Stimulated activated CD8-positive, alpha-beta memory T cell treated with anti-CD3 and anti-CD28 coated beads, Interleukin-7, amount 100 ng/mL, for 24 hours (primary cell): ENCODE data around the gene PLSCR1.
"Not testable (repeated sequence)": the region's sequence is repeated elsewhere in the genome, so short reads cannot be mapped to it uniquely, and the experiment has no call there.

ENCODE experiments used
- DNase-seq: peaks from one replicate; pipeline ENCODE4 v3.0.0-alpha.2; 2020; ENCODE audit warnings: low read depth

The PLSCR1 gene

DNA sequence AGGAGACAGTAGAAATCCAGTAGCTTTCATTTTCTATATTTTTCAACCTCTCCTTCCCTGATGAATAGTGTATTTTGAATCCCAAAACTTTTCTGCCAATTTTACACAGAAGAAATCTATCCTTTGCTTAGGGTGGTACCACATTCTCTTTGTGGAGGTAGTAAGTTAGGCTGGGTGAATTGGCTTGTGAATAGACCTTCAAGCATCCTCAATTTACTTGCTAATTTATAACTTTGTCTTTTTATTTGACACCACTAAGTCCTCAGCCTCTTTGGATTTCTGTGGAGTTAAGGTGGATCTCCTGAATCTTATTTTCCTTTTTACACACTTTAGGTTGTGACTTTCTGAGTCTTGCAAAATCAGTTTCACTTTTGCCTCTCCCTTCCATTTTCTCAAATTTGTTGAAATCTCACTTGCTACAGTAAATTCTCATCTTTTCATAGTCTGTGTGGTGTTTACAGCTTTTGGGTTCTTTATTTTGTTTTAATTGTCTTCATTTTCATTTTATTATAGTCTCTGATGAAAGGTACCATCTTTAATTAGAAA lies 5.7 kb upstream of the PLSCR1 start:
- DNase-seq, result no peak

DNA sequence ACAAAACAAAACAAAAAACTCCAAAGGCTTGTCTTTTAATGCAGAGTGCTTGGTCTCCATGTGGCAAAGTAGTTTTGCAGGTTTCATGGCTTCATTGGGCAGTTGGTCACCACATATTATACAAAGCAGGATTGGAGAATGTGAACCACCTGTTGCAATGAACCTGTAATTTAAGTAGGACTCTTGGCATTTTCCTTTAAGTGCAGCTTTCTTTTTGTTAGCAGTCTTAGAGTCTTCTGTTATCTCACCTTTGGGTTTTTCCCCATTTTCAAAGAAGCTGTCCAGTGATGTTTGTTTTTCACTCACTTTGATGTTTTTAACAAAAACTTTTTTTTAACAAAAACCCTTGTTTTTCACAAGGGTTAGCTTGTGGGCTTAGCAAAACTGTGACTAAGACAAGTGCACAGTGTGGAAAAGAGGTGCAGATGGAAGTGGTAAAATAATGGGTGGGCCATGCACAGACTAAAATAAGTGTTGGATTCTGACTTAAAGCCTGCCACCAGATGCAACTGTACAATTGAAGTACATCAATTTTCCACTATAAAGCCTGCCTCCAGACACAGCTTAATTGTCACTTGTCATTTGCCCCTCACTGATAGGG lies 2.9 kb upstream of the PLSCR1 start:
- no peak for DNase-seq

- DNase-seq, result no peak
Observed at GRCh38 chr3:146546366-146546965, 2.1 kb upstream of the PLSCR1 start.

DNA sequence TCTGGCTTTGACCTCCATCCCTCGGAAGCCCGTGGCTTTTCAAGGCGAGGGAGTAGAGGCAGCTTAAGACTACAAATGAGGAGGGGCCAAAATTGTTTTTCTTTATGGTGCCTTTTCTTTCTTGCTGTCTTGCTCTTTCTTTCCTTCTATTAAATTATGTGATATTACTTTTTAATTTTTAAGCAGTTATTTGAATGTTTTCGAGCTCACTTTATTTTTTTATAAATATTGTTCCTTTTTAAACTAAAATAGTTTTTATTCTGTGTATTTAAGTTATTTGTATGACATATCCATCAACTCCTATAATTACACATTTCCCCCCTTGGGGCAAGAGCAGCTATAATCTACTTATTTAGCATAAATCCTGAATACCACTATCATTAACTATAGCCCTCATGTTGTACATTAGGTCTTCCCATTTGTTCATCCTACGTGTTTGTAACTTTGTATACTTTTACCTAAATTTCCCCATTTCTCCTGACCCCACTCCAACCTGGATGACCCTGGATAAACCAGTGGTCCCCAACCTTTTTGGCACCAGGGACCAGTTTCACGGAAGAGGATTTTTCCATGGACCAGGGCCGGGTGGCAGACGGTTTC lies 622 bp upstream of the PLSCR1 start:
- DNase-seq, result no peak

- DNase-seq, result no peak
Observed at GRCh38 chr3:146543461-146544001, 876 bp downstream of the PLSCR1 start.

DNA sequence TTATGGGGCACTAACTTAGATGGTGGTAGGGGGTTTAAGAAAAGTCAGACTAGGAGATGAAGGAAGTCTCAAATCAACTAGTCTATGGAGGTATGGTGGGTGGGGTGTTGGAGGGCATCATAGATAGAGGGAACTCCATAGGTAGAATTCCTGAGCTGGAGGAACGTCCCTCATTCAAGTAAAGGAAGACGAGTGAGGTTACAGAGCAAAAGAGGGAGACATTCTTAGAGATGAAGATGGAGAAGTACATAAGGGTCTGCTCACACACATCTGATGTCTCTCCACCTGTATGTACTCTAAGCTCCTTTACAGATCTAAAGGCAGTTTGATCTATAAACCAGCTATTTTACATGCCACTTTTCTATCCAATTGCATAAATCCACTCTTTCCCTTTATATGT lies 1.4 kb downstream of the PLSCR1 start:
- DNase-seq, result no peak

GRCh38 chr3:146542179-146542578 lies 2.2 kb downstream of the PLSCR1 start:
- no peak for DNase-seq

- no peak for DNase-seq
Observed at GRCh38 chr3:146540978-146541377, 3.4 kb downstream of the PLSCR1 start.

- DNase-seq, result no peak
Observed at GRCh38 chr3:146540236-146540635, 4.2 kb downstream of the PLSCR1 start.

GRCh38 chr3:146539315-146539714 lies 5.1 kb downstream of the PLSCR1 start:
- no peak for DNase-seq

DNA sequence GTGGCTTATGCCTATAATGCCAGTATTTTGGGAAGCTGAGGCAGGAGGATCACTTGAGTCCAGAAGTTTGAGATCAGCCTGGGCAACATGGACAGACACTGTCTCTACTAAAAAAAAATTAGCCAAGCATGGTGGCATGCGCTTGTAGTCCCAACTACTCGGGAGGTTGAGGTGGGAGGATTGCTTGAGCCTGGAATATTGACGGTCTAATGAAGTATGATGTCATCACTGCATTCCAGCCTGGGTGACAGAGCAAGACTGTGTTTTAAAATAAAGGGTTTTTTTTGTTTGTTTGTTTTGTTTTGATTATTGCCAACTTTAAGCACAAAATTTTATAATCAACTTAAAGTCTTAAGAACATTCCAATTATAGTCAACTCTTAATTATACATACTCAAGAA lies 6.8 kb downstream of the PLSCR1 start:
- no peak for DNase-seq

GRCh38 chr3:146536681-146537080 lies 7.7 kb downstream of the PLSCR1 start:
- DNase-seq, result no peak

DNA sequence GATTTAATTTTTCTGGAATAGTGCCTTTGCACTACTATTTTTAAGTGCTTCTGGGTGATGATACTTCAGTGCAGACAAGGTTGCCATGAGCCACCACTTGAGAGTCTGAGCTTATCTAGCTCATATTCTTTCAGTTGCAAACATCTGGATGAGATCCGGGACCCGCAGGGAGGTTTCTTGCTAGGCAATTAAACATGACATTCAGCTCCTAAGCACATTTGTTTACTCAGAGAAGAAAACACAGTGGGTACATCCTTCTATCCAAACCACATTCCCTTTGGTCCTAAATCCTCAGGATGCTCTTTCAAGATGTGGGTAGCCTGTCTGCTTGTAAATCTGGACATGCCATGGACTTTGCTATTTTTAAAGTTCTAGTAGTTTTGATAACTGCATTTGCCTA lies 12.0 kb downstream of the PLSCR1 start:
- no peak for DNase-seq

GRCh38 chr3:146530609-146531008 lies 13.8 kb downstream of the PLSCR1 start:
- DNase-seq, result no peak

DNA sequence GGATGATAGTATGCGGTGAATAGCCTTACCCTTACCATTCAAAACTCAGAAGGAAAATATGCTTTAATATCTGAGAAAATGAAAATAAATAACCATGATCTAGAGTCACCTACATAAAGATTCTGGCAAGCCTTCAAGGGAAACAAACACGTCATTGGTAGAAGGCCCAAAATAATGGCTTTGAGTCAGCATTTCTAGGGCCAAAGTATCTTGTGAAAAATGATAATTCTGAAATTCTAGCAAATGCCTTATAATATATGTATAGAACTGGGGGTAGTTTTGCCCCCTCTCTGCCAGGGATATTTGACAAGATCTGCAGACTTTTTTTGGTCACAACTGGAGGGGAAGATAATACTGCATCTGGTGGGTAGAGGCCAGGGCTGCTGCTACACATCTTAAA lies 15.4 kb downstream of the PLSCR1 start:
- DNase-seq, result no peak

GRCh38 chr3:146524961-146525360 lies 19.4 kb downstream of the PLSCR1 start:
- no peak for DNase-seq

- DNase-seq, result no peak
Observed at GRCh38 chr3:146523531-146523930, 20.9 kb downstream of the PLSCR1 start.

GRCh38 chr3:146522174-146523158 lies 21.9 kb downstream of the PLSCR1 start:
- DNase-seq, result not testable (repeated sequence)

- DNase-seq, result no peak
Observed at GRCh38 chr3:146521394-146521793, 23.0 kb downstream of the PLSCR1 start.

DNA sequence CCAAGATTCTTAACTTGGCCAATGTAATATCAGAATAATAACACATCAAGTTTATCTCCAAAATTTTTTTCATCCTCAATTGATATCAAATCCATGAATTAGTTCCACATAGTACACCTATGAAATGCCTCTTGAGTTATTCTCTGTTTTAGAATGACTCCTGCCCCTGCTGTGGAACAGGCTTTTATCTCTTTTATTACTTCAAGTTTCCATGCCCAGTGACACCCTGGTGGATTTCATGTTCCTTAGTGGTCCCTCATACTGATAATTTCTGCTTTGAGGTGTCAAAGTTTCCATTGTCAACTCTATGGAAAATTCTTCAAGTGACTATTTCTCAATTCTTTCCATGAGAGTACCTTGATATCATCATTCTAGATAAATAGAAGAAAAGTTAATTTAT lies 24.6 kb downstream of the PLSCR1 start:
- no peak for DNase-seq

GRCh38 chr3:146517684-146518435 lies 26.5 kb downstream of the PLSCR1 start:
- DNase-seq, result no peak
